Fibroblast of mammary gland (primary cell): ENCODE measurements around the gene ITGA3.

ENCODE experiments used
- DNase-seq: peaks from one replicate; pipeline ENCODE4 v3.0.0-alpha.2; 2010; ENCODE audit warnings: low read depth
- H3K4me3 ChIP-seq: 2 replicates; pipeline ENCODE4 v1.5.1; 2011; ENCODE audit warnings: low read depth, mild to moderate bottlenecking, low read length, moderate library complexity; ENCODE audit not compliant: control insufficient read depth
- CTCF ChIP-seq: conservative IDR thresholded peaks from 2 replicates; pipeline ENCODE4 v1.5.1; 2011; ENCODE audit warnings: low read depth, low read length, inconsistent platforms; ENCODE audit not compliant: control insufficient read depth, insufficient read depth

ITGA3 gene

GRCh38 chr17:50115756-50116155 lies 59.8 kb downstream of the ITGA3 start:
- no peak overlapping the region for H3K4me3 ChIP-seq
- TF ChIP-seq CTCF = no peak

DNA sequence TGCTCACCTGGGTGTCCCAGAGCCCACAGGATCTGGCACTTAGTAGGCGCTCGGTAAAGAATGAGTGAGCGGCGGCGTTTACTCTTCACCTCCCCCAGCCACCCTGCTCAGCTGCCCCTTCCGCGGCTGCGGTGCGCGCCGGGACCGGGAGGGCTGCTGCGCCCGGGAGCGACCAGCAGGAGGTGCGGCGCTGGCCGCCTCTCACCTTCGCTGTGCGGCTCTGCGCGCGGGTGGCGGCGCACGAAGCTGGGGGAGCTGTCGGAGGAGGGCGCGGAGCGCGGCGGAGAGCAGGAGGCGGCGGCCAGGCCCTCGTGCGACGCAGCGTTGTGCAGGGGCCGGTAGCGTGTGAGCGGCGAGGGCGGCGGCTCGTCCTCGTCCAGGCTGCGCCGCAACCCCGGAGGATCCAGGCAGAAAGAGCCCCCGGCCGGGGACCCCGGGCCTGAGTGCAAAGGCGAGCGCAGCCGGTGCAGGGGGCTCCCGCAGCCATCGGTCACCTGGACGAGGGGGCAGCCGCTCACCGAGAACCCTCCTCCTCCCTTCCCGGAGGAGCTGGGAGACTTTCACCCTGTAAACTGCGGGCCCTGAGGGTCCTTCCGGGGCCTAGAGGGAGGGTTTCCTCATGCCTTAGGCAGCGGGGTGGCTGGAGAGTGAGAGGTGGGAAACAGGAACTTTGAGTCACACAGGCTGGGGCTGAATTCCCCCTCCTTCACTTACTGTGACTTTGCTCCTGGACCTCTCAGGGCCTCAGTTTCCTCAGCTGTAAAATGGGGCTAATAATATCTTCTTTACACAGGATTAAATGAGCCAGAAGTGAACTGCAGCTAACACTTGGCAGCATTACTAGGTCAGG lies 61.5 kb downstream of the ITGA3 start:
- no peak for TF ChIP-seq CTCF
- no peak overlapping the region for H3K4me3 ChIP-seq
- DNase-seq = peak; percentile 48

More at GRCh38 chr17:50115756-50116155, 59.8 kb downstream of the ITGA3 start:
- DNase-seq = no peak

DNA sequence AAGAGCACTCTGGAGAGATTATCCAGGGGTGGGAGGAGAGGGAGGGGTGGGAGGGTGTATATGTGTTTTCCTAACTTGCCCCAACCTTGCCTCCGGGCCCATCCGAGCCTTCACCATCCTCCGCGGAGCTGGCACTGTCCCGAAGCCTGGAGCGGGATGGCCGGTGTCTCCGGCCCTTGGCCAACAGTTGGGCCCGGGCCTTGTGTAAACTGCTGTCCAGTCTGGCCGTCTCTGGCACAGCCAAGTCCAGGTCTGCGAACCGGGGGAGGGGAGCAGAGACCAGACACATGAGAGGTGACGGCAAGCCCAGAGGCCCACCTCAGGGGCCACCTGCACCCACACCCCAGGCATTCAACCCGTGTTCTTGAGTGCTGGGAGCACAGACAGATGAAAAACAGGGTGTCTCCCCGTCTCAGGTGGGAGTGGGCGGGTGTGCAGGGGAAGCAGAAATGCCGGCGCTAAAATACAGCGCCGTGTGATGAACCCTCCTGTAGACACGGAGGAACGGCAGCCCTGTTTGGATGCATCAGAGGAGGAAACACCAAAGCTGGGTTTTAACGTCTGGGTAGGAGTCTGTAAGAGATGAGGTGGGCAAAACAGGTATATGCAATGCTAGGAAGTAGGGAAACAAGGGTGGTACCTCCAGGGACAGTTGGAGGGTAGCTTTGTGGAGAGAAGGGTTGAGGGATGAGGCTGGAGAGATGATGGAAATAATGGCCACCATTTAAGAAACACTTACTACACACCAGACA lies 62.3 kb downstream of the ITGA3 start:
- no peak for DNase-seq
- H3K4me3 ChIP-seq = no peak overlapping the region
- TF ChIP-seq CTCF = no peak

GRCh38 chr17:50118828-50119218 lies 62.9 kb downstream of the ITGA3 start:
- H3K4me3 ChIP-seq = no peak overlapping the region
- DNase-seq = no peak
- no peak for TF ChIP-seq CTCF

DNA sequence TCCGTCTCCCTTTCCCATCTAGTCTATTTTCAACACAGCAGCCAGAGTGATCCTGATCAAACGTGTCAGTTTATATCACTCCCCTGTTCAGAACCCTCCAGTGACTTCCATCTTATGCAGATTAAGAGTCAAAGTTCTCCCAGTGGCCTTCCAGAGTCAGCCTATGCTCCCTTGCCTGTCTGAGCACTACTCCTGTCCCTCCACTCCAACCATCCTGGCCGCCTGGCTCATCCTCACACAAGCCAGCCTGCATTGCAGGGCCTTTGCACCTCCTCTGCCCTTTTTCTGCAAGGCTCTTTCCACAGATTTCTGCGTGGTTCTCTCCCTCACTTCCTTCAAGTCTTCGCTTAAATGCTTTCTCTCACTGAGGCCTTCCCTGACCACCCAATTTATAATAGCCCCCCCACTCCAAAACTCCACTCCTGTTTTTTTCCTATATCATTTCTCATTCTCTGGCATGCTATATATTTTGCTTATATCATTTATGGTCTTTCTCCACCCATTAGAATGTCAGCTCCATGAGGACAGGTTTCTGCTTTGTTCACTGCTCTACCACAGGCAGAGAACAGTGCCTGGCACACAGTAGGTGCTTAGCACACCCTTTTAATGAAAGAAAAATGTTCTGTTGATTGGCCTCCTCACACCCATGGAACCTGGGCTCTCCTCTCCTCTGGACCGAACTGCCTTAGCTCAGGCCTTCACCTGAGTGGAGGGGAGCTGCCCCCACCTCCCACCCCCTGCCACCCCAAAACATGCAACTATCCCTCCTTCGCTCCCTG lies 64.8 kb downstream of the ITGA3 start:
- no peak for TF ChIP-seq CTCF
- H3K4me3 ChIP-seq = no peak overlapping the region
- DNase-seq = no peak

DNA sequence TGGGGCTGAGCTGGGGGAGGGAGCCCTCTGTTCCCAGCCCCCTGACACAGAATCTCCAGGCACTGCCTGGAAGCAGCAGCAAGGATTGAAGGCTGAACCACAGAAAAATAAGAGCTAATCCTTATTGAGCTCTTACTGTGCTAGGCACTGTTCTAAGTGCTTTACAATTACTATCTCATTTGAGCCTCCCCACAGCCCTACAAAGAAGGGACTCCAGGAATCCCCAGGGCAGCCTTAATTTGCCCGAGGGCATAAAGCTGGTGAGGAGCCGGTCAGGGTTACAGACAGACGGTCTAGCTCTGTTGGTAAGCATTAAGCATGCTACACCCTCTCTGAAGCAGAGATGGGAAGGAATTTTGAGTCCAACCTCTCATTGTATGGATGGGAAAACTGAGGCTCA lies 67.0 kb downstream of the ITGA3 start:
- DNase-seq = no peak
- no peak for TF ChIP-seq CTCF
- no peak overlapping the region for H3K4me3 ChIP-seq
